Activated T-cell treated with anti-CD3 and anti-CD28 coated beads, Interleukin-2, amount 50 U/mL, for 72 hours (primary cell): ENCODE measurements around the gene ZNF664. TPM values are rescaled to one million over a fixed set of nuclear protein-coding genes. Genes with fewer than 3 reads are reported as not detected.

Source experiments
- ATAC-seq, 2 donors: fragments of 150-1000 bp; cut with Tn5 transposase; replicated peaks in 1 of 2; 2 replicates each; pipeline ENCODE4 v1.10.0; 2021; ENCODE audit warnings: moderate library complexity in 2 of 2, mild to moderate bottlenecking in 1 of 2
- DNase-seq, 2 donors: peaks; one replicate each; pipeline ENCODE4 v3.0.0; 2021 to 2022; ENCODE audit warnings: mixed read lengths in 1 of 2
- H3K27ac Mint-ChIP-seq: one replicate; pipeline ENCODE4 v1.8.0; 2022; ENCODE audit warnings: mild to moderate bottlenecking, moderate library complexity, mixed read lengths
- H3K27me3 Mint-ChIP-seq: one replicate; pipeline ENCODE4 v1.8.0; 2022; ENCODE audit warnings: low read depth, mixed read lengths
- H3K36me3 Mint-ChIP-seq, 2 donors: one replicate each; pipeline ENCODE4 v1.8.0; 2022; ENCODE audit warnings: mixed read lengths in 2 of 2, mild to moderate bottlenecking in 1 of 2; ENCODE audit not compliant: insufficient read depth in 2 of 2
- H3K4me1 Mint-ChIP-seq: one replicate; pipeline ENCODE4 v1.8.0; 2022; ENCODE audit warnings: low read depth, mixed read lengths
- H3K4me3 Mint-ChIP-seq, 2 donors: one replicate each; pipeline ENCODE4 v1.8.0; 2022; ENCODE audit warnings: mild to moderate bottlenecking in 2 of 2, mixed read lengths in 2 of 2, moderate library complexity in 2 of 2
- H3K9me3 Mint-ChIP-seq, 2 donors: one replicate each; pipeline ENCODE4 v1.8.0; 2022; ENCODE audit warnings: mixed read lengths in 2 of 2
- total RNA-seq, 2 donors: library from RNA; stranded (reverse); gene quantifications; one replicate each; pipeline ENCODE4 v1.2.3, GENCODE V29; 2022

ZNF664 gene
- total RNA-seq, 2 donors from 2014 or later = 63.0 to 63.6 TPM

- Mint-ChIP-seq H3K4me3 (no peak overlapping the region), H3K27ac (no peak overlapping the region), H3K4me1 (no peaks in the 10 kb centered on the region), H3K36me3 (no peaks in the 10 kb centered on the region), H3K27me3 (no peaks in the 10 kb centered on the region), H3K9me3 (no peaks in the 10 kb centered on the region)
- no peak for DNase-seq
- no peak for ATAC-seq
Measured at GRCh38 chr12:123956249-123956648, 16.8 kb upstream of the ZNF664 start.

- Mint-ChIP-seq H3K4me3 (no peak overlapping the region), H3K27me3 (no peaks in the 10 kb centered on the region), H3K9me3 (no peaks in the 10 kb centered on the region), H3K4me1 (no peaks in the 10 kb centered on the region), H3K36me3 (no peaks in the 10 kb centered on the region), H3K27ac (no peak overlapping the region)
- ATAC-seq = no peak
- DNase-seq = no peak
Measured at GRCh38 chr12:123957196-123957595, 15.8 kb upstream of the ZNF664 start.

- Mint-ChIP-seq H3K27me3 (no peaks in the 10 kb centered on the region), H3K27ac (no peak overlapping the region), H3K36me3 (no peaks in the 10 kb centered on the region), H3K4me3 (no peak overlapping the region), H3K4me1 (peaks cover 11% of the 10 kb centered on the region), H3K9me3 (no peaks in the 10 kb centered on the region)
- no peak for DNase-seq
- ATAC-seq = no peak
Measured at GRCh38 chr12:123958462-123958861, 14.6 kb upstream of the ZNF664 start.

GRCh38 chr12:123958876-123959275 is 14.1 kb upstream of the ZNF664 start:
- Mint-ChIP-seq H3K36me3 (no peaks in the 10 kb centered on the region), H3K4me3 (no peak overlapping the region), H3K27ac (no peak overlapping the region), H3K9me3 (no peaks in the 10 kb centered on the region), H3K4me1 (peaks cover 12% of the 10 kb centered on the region), H3K27me3 (no peaks in the 10 kb centered on the region)
- ATAC-seq (no peak), DNase-seq (no peak)

GRCh38 chr12:123960029-123960735 is 12.8 kb upstream of the ZNF664 start:
- Mint-ChIP-seq H3K4me1 (peaks cover 12% of the 10 kb centered on the region), H3K27me3 (no peaks in the 10 kb centered on the region), H3K27ac (no peak overlapping the region), H3K36me3 (no peaks in the 10 kb centered on the region), H3K4me3 (no peak overlapping the region), H3K9me3 (no peaks in the 10 kb centered on the region)
- ATAC-seq (no peak), DNase-seq (no peak)

GRCh38 chr12:123960856-123961255 is 12.2 kb upstream of the ZNF664 start:
- no peak overlapping the region for H3K27ac Mint-ChIP-seq
- no peak for DNase-seq
- peaks cover 12% of the 10 kb centered on the region for H3K4me1 Mint-ChIP-seq
- H3K4me3 Mint-ChIP-seq = no peak overlapping the region
- no peaks in the 10 kb centered on the region for H3K36me3 Mint-ChIP-seq
- H3K9me3 Mint-ChIP-seq = no peaks in the 10 kb centered on the region
- ATAC-seq = no peak
- H3K27me3 Mint-ChIP-seq = no peaks in the 10 kb centered on the region

GRCh38 chr12:123961585-123962345 is 11.2 kb upstream of the ZNF664 start:
- ATAC-seq (no peak), DNase-seq (no peak)
- H3K4me3 Mint-ChIP-seq = no peak overlapping the region

GRCh38 chr12:123962513-123962912 is 10.5 kb upstream of the ZNF664 start:
- H3K9me3 Mint-ChIP-seq = no peaks in the 10 kb centered on the region
- no peaks in the 10 kb centered on the region for H3K36me3 Mint-ChIP-seq
- peaks cover 12% of the 10 kb centered on the region for H3K4me1 Mint-ChIP-seq
- no peak for DNase-seq
- H3K27ac Mint-ChIP-seq = no peak overlapping the region
- H3K27me3 Mint-ChIP-seq = no peaks in the 10 kb centered on the region
- no peak overlapping the region for H3K4me3 Mint-ChIP-seq
- ATAC-seq = peak in 1 of 2 donors; percentile 51

More at GRCh38 chr12:123961585-123962345, 11.2 kb upstream of the ZNF664 start:
- Mint-ChIP-seq H3K27me3 (no peaks in the 10 kb centered on the region), H3K36me3 (no peaks in the 10 kb centered on the region), H3K27ac (no peak overlapping the region), H3K4me1 (peaks cover 12% of the 10 kb centered on the region), H3K9me3 (no peaks in the 10 kb centered on the region)

GRCh38 chr12:123963821-123964220 is 9.2 kb upstream of the ZNF664 start:
- DNase-seq (no peak), ATAC-seq (no peak)
- Mint-ChIP-seq H3K4me1 (peaks cover 14% of the 10 kb centered on the region), H3K36me3 (no peaks in the 10 kb centered on the region), H3K27ac (no peak overlapping the region), H3K4me3 (no peak overlapping the region), H3K27me3 (no peaks in the 10 kb centered on the region), H3K9me3 (no peaks in the 10 kb centered on the region)

- no peak overlapping the region for H3K27ac Mint-ChIP-seq
Measured at GRCh38 chr12:123965382-123965781, 7.6 kb upstream of the ZNF664 start.

GRCh38 chr12:123966596-123966995 is 6.4 kb upstream of the ZNF664 start:
- DNase-seq (no peak), ATAC-seq (no peak)
- no peaks in the 10 kb centered on the region for H3K27me3 Mint-ChIP-seq
- peaks cover 41% of the 10 kb centered on the region for H3K4me1 Mint-ChIP-seq
- peaks cover 0 to under 1% of the 10 kb centered on the region in 2 donors for H3K36me3 Mint-ChIP-seq
- H3K27ac Mint-ChIP-seq = no peak overlapping the region
- no peaks in the 10 kb centered on the region for H3K9me3 Mint-ChIP-seq
- no peak overlapping the region for H3K4me3 Mint-ChIP-seq

More at GRCh38 chr12:123965382-123965781, 7.6 kb upstream of the ZNF664 start:
- no peak overlapping the region for H3K4me3 Mint-ChIP-seq
- no peaks in the 10 kb centered on the region for H3K9me3 Mint-ChIP-seq
- peaks cover 29% of the 10 kb centered on the region for H3K4me1 Mint-ChIP-seq
- ATAC-seq = no peak
- no peaks in the 10 kb centered on the region for H3K27me3 Mint-ChIP-seq
- no peak for DNase-seq
- H3K36me3 Mint-ChIP-seq = no peaks in the 10 kb centered on the region

GRCh38 chr12:123967121-123967586 is 5.9 kb upstream of the ZNF664 start:
- no peak overlapping the region for H3K4me3 Mint-ChIP-seq
- no peaks in the 10 kb centered on the region for H3K27me3 Mint-ChIP-seq
- no peaks in the 10 kb centered on the region for H3K9me3 Mint-ChIP-seq
- H3K4me1 Mint-ChIP-seq = peaks cover 43% of the 10 kb centered on the region
- ATAC-seq = no peak
- H3K27ac Mint-ChIP-seq = no peak overlapping the region
- DNase-seq = no peak
- peaks cover 0 to 2% of the 10 kb centered on the region in 2 donors for H3K36me3 Mint-ChIP-seq

- ATAC-seq = no peak
- Mint-ChIP-seq H3K27me3 (no peaks in the 10 kb centered on the region), H3K27ac (peak overlapping the region; percentile 49), H3K9me3 (no peaks in the 10 kb centered on the region), H3K4me1 (peaks cover 51% of the 10 kb centered on the region), H3K36me3 (peaks cover 5 to 9% of the 10 kb centered on the region in 2 donors), H3K4me3 (peak overlapping the region; percentile 93 to 95)
- DNase-seq = no peak
Measured at GRCh38 chr12:123971449-123971769, 1.6 kb upstream of the ZNF664 start.
